Endothelial cell of umbilical vein (primary cell): ENCODE results near the gene RIMBP2. TPM values are rescaled to one million over a fixed set of nuclear protein-coding genes. Genes with fewer than 3 reads are reported as not detected.

Experiments
- BruUV-seq: library from RNA; stranded (reverse); fragments of 400-500 nt; replicated peaks from 2 replicates; lab custom pipeline; 2021; lab: Mats Ljungman, UMichigan
- CTCF ChIA-PET: fragments of 300-600, 350-600 bp; sonication (Branson Sonifier 250); formaldehyde crosslinking; loops from one replicate; lab custom pipeline; 2021; ENCODE audit warnings: antibody characterized with exemption, inconsistent platforms; lab: Charles Lee
- POLR2A ChIA-PET: fragments of 300-600, 350-600 bp; sonication (Branson Sonifier 250); formaldehyde crosslinking; loops from one replicate; lab custom pipeline; 2021; ENCODE audit warnings: antibody characterized with exemption, inconsistent platforms; lab: Charles Lee
- DNase-seq: peaks from one replicate; pipeline ENCODE4 v3.0.0-alpha.2; 2011; ENCODE audit warnings: low read depth, low spot score
- FAIRE-seq: peaks from 2 replicates; lab custom pipeline; 2011; peaks lifted over from hg19 to GRCh38; lab: Jason Lieb, UNC
- H2AFZ ChIP-seq: 2 replicates; pipeline ENCODE4 v1.6.0; 2012; ENCODE audit warnings: low read depth, low read length, control low read depth, inconsistent platforms
- H3K27ac ChIP-seq: 2 replicates; pipeline ENCODE4 v1.5.1; 2011; ENCODE audit warnings: low read depth, mild to moderate bottlenecking, control low read depth, low read length, moderate library complexity; ENCODE audit not compliant: insufficient read depth
- H3K27me3 ChIP-seq, 2 experiments: 2 replicates each; pipeline versions ENCODE4 v1.6.0 to v1.6.1; 2011; ENCODE audit warnings: low read length in 2 of 2, mixed read lengths in 1 of 2; ENCODE audit not compliant: control insufficient read depth in 2 of 2, insufficient read depth in 2 of 2
- H3K36me3 ChIP-seq, 2 experiments: 2 replicates in 1 of 2; 3 replicates in 1 of 2; pipeline ENCODE4 v1.5.1; 2011; ENCODE audit warnings: low read length in 2 of 2, mild to moderate bottlenecking in 1 of 2, moderate library complexity in 1 of 2; ENCODE audit not compliant: control insufficient read depth in 2 of 2, insufficient read depth in 2 of 2; ENCODE audit errors: extremely low read depth in 1 of 2
- H3K4me1 ChIP-seq: 3 replicates; pipeline ENCODE4 v1.5.1; 2011; ENCODE audit warnings: mild to moderate bottlenecking, low read length; ENCODE audit not compliant: control insufficient read depth, insufficient read depth; ENCODE audit errors: extremely low read depth
- H3K4me2 ChIP-seq: 2 replicates; pipeline ENCODE4 v1.6.1; 2011; ENCODE audit warnings: low read length, control low read depth, mixed read lengths; ENCODE audit not compliant: insufficient read depth
- H3K4me3 ChIP-seq, 3 experiments: fragments of 200-600 bp in 1 of 3; sonication (generic), shearing (Covaris generic) in 1 of 3; replicated peaks in 1 of 3; 2 replicates each; pipeline ENCODE4 v1.5.1; 2011 to 2016; ENCODE audit warnings: control low read depth in 3 of 3, low read length in 3 of 3, mild to moderate bottlenecking in 2 of 3, inconsistent platforms in 1 of 3, low read depth in 1 of 3, moderate library complexity in 1 of 3; ENCODE audit not compliant: insufficient read depth in 1 of 3
- H3K79me2 ChIP-seq: 2 replicates; pipeline ENCODE4 v1.6.0; 2012; ENCODE audit warnings: low read length, inconsistent platforms; ENCODE audit not compliant: control insufficient read depth, insufficient read depth
- H3K9ac ChIP-seq: replicated peaks from 2 replicates; pipeline ENCODE3; 2011; ENCODE audit warnings: low read length, control low read depth; ENCODE audit not compliant: insufficient read depth; ENCODE audit errors: extremely low read depth
- H3K9me1 ChIP-seq: replicated peaks from 3 replicates; pipeline ENCODE4 v1.6.0; 2011; ENCODE audit warnings: mild to moderate bottlenecking, low read length; ENCODE audit not compliant: control insufficient read depth, insufficient read depth; ENCODE audit errors: extremely low read depth
- H3K9me3 ChIP-seq: replicated peaks from 2 replicates; pipeline ENCODE4 v1.5.1; 2012; ENCODE audit warnings: low read length, inconsistent platforms; ENCODE audit not compliant: control insufficient read depth, insufficient read depth
- H4K20me1 ChIP-seq: replicated peaks from 2 replicates; pipeline ENCODE3; 2011; ENCODE audit warnings: mild to moderate bottlenecking, low read length; ENCODE audit not compliant: control insufficient read depth, insufficient read depth; ENCODE audit errors: extremely low read depth
- CTCF ChIP-seq, 2 donors: IDR thresholded peaks; 1 replicate in 1 of 2; 2 replicates in 1 of 2; pipeline ENCODE4 v1.5.1; 2011; ENCODE audit warnings: low read length in 2 of 2, mild to moderate bottlenecking in 2 of 2, moderate library complexity in 2 of 2, control low read depth in 1 of 2, inconsistent platforms in 1 of 2, low read depth in 1 of 2; ENCODE audit not compliant: insufficient read depth in 1 of 2; ENCODE audit errors: extremely low read depth in 1 of 2
- EZH2 ChIP-seq: IDR thresholded peaks from 2 replicates; pipeline ENCODE4 v1.6.1; 2012; ENCODE audit warnings: borderline replicate concordance, low read depth, mild to moderate bottlenecking, moderate library complexity, low read length, inconsistent platforms; ENCODE audit not compliant: severe bottlenecking
- FOS ChIP-seq: IDR thresholded peaks from 2 replicates; pipeline ENCODE4 v1.6.1; 2011; ENCODE audit warnings: mild to moderate bottlenecking, low read length, moderate library complexity, borderline replicate concordance; ENCODE audit not compliant: insufficient read depth
- GATA2 ChIP-seq: IDR thresholded peaks from 2 replicates; pipeline ENCODE4 v1.7.0; 2011; ENCODE audit warnings: low read depth, mild to moderate bottlenecking, moderate library complexity, mixed read lengths, low read length; ENCODE audit not compliant: insufficient read length, insufficient read depth
- JUN ChIP-seq: IDR thresholded peaks from 2 replicates; pipeline ENCODE4 v1.6.1; 2011; ENCODE audit warnings: borderline replicate concordance, low read depth; ENCODE audit not compliant: insufficient read length, insufficient read depth
- MAX ChIP-seq: IDR thresholded peaks from 2 replicates; pipeline ENCODE4 v1.6.1; 2011; ENCODE audit not compliant: insufficient read depth, insufficient read length
- MYC ChIP-seq: IDR thresholded peaks from one replicate; pipeline ENCODE4 v1.6.1; 2011; ENCODE audit warnings: mild to moderate bottlenecking, low read depth, low read length
- POLR2A ChIP-seq: IDR thresholded peaks from 2 replicates; pipeline ENCODE4 v1.6.1; 2012; ENCODE audit warnings: low read depth, mild to moderate bottlenecking, control low read depth, low read length
- POLR2AphosphoS5 ChIP-seq: IDR thresholded peaks from 2 replicates; pipeline ENCODE4 v1.6.1; 2012; ENCODE audit warnings: low read depth, mild to moderate bottlenecking, control low read depth, low read length, moderate library complexity; ENCODE audit not compliant: insufficient read depth
- dilution Hi-C: fragments of 300-500 bp; cut with MboI; formaldehyde crosslinking; loops from one replicate; pipeline ENCODE4 v1.15.0; 2019; ENCODE audit warnings: low sequenced_read_pairs; ENCODE audit not compliant: extremely low pct_ligation_motif_present
- intact Hi-C: fragments of 100-400 bp; cut with micrococcal nuclease; formaldehyde crosslinking; loops from one replicate; pipeline ENCODE4 v1.10.0; 2022
- polyA plus RNA-seq, 4 experiments: library from polyadenylated mRNA; depleted of rRNA in 3 of 4; stranded (reverse) in 3 of 4; unstranded in 1 of 4; fragments of >200 nt; gene quantifications; 2 replicates each; pipeline versions ENCODE4 v1.2.1 to v1.2.3, GENCODE V29; 2011 to 2012; ENCODE audit warnings: missing spikeins in 1 of 4
- total RNA-seq: library from RNA; stranded (reverse); gene quantifications from 2 replicates; pipeline ENCODE4 v1.2.3, GENCODE V29; 2021

RIMBP2 gene
- total and polyA plus RNA-seq, 2 donors (not counting 3 experiments of a cell fraction or from before 2014, with no cell fraction given) = 0.04 TPM; not detected in 1

- Histone ChIP-seq H3K27ac (no peak overlapping the region), H3K4me1 (no peaks in the 10 kb centered on the region), H4K20me1 (no peaks in the 10 kb centered on the region), H3K79me2 (no peaks in the 10 kb centered on the region), H2AFZ (no peak overlapping the region), H3K36me3 (no peaks in the 10 kb centered on the region), H3K9me1 (no peaks in the 10 kb centered on the region), H3K9ac (no peak overlapping the region), H3K4me2 (no peak overlapping the region), H3K9me3 (no peaks in the 10 kb centered on the region), H3K4me3 (no peak overlapping the region), H3K27me3 (no peaks in the 10 kb centered on the region)
- TF ChIP-seq FOS (no peak), EZH2 (no peak), MYC (no peak), POLR2A (no peak), CTCF (IDR thresholded peaks at IDR 0.05; ENCODE audit: extremely low read depth in 1 of 2, insufficient read depth in 1 of 2, low read depth in 1 of 2, low read length in 2 of 2) (no peak)
- ChIA-PET POLR2A (no interaction called here), CTCF (no interaction called here)
- FAIRE-seq = no peak
- BruUV-seq = no TSS peak
- DNase-seq = no peak
- intact Hi-C loops = no loop called here
- dilution Hi-C loops = no loop called here
Measured at GRCh38 chr12:130707571-130707891, 8.6 kb downstream of the RIMBP2 start.

- no TSS peak for BruUV-seq
- intact Hi-C loops (no loop called here), dilution Hi-C loops (no loop called here)
- TF ChIP-seq MYC (no peak), GATA2 (no peak), FOS (no peak), MAX (no peak), CTCF (IDR thresholded peaks at IDR 0.05; ENCODE audit: extremely low read depth in 1 of 2, insufficient read depth in 1 of 2, low read depth in 1 of 2, low read length in 2 of 2) (no peak), JUN (no peak), POLR2A (no peak), POLR2AphosphoS5 (no peak), EZH2 (no peak)
- ChIA-PET CTCF (no interaction called here), POLR2A (no interaction called here)
- Histone ChIP-seq H3K79me2 (no peaks in the 10 kb centered on the region), H3K4me3 (no peak overlapping the region), H4K20me1 (no peaks in the 10 kb centered on the region), H3K9me3 (no peaks in the 10 kb centered on the region), H3K4me2 (no peak overlapping the region), H3K9me1 (no peaks in the 10 kb centered on the region), H3K9ac (no peak overlapping the region), H3K36me3 (no peaks in the 10 kb centered on the region), H2AFZ (no peak overlapping the region), H3K27ac (no peak overlapping the region), H3K27me3 (no peaks in the 10 kb centered on the region), H3K4me1 (no peaks in the 10 kb centered on the region)
- no peak for DNase-seq
- FAIRE-seq = no peak
Measured at GRCh38 chr12:130706885-130707570, 9.1 kb downstream of the RIMBP2 start.
